Measurements from ENCODE around the gene TSEN54.
"Not testable (repeated sequence)": the region's sequence is repeated elsewhere in the genome, so short reads cannot be mapped to it uniquely, and the experiment has no call there.

Gene TSEN54

DNA sequence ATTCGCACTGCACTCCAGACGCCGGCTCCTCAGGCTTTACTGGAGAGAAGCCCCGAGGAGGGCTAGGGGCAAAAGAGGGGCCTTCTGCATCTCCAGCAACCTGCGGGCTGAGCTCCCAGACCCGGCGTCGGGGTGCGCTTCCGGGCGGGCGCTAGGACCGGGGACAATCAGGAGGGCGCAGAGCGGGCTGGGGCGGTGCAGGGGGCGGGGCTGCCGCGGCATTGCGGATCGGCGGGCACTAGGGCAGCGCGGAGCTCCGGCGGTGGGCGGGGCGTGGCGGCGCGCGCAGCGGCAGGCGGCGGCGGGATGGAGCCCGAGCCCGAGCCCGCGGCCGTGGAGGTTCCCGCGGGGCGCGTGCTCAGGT lies at the start of gene TSEN54:
Gene TSEN54, plus strand, starts transcription at position 274 of the 364 bp plus-strand sequence. Its CDS starts 33 bp downstream, at position 307.
- DNase-seq, result peak; percentile 94

DNA sequence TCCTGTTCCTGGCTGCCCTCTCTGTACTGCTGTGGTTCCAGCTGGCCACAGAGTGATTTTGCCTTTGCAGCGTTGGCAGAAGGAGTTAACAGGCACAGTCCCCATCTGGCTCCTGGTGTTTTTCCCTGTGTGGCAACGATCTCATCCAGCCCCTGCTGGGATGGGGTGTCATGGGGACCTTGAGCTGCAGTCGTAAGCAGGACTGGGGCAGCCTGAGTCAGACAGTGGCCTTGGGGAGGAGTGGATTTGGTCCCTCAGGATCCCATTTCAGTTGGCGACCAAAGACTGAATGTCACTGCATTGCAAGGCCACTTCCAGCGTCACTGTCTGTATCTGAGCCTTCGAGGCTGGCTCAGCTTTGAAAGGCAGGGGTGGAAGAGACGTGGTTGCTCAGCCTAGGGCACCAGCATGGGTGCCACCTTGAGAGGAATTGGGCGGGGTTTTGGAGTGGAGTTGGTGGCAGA lies 48.0 kb upstream of the TSEN54 start:
- DNase-seq, result no peak

DNA sequence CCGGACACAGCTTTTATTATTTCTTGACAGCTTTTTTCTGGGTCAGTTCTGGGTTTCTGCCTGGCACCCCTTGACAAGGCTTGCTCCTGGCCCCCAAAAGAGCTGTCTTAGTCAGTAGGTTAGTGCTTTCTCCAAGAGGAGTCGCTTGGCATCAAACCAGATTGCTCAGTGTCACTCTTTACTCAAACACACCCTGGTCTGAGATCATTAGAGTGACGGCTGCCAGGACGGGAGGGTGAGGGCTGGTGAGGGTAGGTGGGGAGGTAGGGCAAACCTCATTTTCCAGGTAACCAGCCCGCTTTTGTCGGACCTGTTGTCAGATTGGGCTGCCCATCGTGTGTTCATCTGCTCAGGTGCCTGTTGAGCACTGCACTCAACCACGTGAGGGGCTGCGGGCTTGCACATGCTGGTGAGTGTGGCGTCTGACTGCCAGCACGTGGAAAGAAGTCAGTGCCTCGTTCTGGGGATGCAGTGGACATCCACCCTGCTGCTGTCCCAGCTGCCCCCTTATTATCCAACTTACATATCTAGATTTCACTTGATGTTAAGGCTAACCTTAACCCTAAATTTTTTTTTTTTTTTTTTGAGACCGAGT lies 47.5 kb upstream of the TSEN54 start:
- DNase-seq, result no peak

DNA sequence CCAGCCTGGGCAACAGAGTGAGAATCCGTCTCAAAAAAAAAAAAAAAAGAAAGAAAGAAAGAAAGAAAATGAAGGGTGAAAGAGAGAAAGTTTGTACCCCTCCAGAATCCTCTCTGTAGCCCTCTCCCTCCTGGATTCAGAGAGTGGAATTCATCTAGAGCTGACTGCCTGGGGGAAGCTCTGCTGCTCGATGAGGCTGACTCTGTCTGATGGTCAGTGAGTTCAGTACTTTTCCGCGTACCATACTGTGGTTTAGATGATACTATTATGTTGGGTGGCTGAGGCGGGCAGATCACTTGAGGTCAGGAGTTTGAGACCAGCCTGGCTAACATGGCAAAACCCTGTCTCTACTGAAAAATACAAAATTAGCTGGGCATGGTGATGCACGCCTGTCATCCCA lies 45.1 kb upstream of the TSEN54 start:
- DNase-seq, result no peak

DNA sequence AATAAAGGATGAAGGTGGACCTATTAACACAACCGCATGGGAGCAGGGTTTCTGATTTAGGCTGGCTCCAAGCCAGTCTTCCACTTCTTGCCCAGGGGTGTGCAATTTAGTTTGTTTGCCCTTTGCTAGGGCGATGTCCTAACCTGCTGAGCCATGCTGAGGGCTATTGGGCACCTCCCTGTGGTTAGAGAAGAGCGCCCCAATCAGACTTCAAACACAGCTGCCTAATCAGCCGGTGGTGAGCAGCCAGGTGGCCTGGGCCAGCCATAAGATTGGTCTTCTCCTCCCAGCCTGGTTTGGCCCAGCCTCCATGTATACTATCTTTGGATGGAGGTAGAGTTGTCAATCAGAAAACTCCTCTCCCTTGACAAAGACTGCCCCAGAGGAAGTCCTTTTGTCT lies 44.2 kb upstream of the TSEN54 start:
- no peak for DNase-seq

DNA sequence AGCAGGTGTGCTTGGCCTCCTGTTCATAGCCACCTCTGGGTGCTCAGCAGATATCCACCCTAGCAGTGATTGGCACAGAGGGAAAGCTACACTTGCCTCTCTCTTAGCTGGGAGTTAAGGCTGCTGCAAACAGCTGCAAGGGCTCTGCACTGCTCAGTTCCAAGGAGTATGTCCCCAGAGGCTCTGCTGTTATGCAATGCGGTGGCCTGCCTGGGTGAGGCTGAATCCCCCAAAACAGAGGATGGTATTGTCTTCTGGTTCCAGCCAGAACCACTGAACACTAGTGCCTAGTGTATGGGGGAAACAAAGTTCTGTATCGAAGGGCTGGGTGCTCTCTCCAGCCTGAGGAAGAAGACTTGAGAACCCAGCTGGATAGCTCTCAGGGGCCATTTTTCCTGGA lies 43.1 kb upstream of the TSEN54 start:
- no peak for DNase-seq

DNA sequence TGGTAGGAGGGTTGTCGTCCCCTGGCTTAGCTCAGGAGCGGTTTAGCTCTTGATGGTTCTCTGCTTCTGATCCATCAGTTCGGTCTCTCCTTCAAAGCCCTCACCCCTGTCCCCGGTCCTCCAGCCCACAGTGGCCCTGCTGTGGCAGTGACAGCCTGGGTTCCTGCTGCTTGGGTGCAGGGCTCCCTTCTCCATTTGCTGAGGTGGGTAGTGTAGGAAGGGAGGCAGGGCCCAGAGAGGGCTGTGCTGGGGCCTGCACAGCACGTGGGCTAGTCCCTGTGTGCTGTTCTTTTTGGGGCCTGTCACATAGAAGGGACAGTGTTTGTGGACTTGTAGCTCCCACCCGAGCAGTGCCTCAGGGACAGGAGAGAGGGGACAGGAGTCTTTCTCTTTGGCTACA lies 41.6 kb upstream of the TSEN54 start:
- no peak for DNase-seq

DNA sequence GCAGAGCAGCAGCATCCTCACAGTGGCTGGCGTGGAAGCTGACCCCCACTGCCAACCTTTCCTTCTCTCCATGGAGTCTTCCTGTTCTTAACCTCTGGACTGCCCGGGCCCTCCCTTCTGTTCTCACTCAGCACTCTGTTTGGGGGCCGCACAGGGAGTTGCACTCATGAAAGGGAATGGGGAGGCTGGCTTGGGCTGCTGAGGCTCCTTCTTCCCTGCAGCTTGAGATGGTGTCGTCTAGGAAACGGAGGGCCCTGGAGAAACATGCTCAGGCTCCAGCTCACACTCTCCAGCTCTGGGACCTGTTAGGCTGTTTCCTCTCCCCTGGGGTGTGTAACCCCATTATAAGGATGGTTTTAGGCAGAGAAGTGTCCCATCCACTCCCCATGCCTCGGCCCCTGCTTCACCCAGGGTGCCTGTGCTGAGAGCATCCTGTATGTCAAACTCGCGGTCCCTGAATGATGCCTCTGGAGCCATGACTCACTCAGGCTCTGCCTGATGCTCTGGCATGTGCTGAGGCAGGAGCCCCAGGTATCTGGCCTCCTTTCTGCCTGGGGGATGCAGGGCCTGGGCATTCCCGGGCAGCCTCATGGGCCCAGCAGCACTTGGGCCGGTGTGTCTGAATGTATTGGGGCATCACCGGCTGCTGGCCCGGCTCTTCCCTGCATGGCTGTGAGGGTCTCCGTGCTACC lies 41.0 kb upstream of the TSEN54 start:
- no peak for DNase-seq

DNA sequence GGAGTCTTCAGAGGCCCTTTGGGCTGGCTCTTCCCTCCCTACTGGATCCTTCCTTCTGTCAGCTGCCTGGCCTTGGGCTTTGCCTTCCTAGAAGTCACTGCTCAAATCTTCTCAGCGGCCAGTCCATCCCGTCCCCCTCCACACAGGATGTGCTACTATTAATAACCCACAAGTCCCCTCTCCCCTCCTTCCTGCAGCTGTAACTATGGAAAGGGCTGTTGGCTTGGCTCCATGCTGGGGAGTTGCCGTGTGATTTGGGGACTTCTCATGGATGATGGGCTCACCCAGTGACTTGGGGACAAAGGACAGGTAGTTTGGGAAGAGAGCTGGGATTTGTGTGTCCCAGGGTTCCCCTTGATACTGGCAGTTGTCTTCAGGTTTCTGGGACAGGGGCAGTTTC lies 40.5 kb upstream of the TSEN54 start:
- no peak for DNase-seq

DNA sequence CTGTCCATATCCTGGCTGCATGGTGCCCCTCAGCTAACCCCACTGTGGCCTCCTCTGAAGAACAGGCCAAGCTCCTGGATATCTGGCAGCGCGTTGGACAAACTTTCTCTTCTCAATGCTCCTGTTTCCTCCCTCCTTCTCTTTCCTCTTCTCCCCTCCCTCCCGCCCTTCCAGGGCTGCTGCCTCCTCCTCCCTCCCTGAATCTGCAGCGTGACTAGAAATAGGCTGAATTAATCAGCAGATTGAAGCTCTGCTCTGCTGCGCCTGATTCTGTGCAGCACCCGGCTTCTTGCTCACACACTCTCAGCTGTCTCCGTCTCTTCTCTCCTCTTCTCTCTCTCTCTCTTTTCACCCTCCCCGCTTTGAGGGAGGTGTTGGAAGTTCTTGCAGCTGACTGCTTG lies 40.1 kb upstream of the TSEN54 start:
- DNase-seq, result no peak

DNA sequence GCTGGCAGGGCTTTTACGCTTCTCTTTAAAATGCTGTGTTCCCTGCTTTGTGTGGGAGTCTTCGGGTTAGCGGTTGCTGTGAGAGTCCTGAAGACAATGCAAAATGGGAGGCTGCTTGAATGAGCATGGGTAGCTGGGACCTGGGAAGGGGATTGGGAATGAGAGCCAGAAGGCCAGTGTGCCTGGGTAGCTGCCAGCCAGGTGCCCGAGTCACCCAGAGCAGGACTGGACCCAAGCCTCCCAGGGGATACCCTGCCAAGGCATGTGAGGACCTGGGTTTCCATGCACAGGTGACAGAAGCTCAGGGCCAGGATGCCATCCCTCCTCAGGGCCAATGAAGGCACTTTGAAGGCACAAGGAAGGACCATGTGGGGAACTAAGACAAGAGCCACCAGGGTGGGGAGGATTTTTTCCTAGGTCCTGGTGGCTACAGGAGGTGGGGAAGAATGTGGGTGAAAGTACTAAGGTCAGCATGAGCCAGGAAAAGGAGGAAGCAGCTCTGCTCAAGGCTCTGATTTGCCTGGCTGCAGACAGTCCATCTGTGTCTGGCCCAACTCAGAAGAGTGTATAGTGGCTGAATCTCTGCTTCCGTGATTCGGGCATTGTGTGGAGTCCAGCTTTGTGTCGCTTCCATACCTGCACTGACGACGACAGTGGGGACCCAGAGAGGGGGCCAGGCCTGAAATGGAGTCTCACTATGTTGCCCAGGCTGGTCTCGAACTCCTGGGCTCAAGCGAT lies 39.4 kb upstream of the TSEN54 start:
- no peak for DNase-seq

DNA sequence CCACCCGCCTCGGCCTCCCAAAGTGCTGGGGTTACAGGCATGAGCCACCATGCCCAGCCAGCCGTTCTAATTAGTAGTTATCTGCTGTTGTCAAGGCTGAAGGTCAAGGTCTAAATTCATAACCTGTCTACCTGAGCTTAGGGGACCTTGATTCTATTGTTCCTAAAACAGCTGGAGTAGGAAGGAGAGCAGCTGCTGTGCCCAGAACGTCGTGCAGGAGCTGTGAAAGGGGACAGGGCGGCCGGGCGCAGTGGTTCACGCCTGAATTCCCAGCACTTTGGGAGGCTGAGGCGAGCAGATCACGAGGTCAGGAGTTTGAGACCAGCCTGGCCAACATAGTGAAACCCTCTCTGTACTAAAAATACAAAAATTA lies 38.9 kb upstream of the TSEN54 start:
- DNase-seq, result not testable (repeated sequence)

DNA sequence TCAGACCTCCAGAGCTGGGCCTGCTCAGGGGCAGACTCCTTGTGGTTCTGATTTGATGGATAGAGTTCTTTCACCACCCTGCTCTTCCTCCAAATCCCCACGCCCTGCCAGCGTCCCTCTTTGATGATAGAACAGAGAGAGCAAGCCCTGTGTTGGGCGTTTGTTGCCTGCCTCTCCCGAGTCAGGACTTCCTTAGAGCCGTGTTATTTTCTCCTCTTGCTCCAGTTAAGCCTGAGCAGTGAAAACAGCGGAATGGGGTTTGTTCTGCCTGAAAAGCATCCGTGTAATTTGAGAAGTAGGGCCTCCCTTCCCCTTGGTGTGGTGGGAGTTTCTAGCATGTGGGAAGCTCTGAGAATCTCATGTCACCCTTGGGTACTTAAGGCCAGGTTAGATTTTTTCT lies 37.8 kb upstream of the TSEN54 start:
- DNase-seq, result no peak

DNA sequence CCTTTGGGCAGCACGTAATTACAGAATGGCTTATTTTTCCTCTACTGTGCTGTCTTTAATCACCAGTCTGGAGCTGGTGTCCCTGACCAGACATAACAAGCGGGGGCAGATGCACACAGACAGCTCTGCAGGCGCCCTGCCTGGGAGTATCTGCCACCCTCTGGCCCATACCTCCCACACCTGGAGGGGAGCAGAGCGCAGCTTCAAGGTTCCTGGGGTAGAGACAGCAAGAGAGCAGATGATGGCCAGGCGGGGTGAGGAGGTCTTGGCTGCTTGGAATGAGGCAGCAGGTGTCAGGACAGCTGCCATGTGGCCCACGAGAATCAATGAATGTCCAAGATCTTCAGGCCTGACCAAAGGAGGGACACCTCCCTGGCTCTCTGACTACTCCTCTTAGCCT lies 36.0 kb upstream of the TSEN54 start:
- no peak for DNase-seq

DNA sequence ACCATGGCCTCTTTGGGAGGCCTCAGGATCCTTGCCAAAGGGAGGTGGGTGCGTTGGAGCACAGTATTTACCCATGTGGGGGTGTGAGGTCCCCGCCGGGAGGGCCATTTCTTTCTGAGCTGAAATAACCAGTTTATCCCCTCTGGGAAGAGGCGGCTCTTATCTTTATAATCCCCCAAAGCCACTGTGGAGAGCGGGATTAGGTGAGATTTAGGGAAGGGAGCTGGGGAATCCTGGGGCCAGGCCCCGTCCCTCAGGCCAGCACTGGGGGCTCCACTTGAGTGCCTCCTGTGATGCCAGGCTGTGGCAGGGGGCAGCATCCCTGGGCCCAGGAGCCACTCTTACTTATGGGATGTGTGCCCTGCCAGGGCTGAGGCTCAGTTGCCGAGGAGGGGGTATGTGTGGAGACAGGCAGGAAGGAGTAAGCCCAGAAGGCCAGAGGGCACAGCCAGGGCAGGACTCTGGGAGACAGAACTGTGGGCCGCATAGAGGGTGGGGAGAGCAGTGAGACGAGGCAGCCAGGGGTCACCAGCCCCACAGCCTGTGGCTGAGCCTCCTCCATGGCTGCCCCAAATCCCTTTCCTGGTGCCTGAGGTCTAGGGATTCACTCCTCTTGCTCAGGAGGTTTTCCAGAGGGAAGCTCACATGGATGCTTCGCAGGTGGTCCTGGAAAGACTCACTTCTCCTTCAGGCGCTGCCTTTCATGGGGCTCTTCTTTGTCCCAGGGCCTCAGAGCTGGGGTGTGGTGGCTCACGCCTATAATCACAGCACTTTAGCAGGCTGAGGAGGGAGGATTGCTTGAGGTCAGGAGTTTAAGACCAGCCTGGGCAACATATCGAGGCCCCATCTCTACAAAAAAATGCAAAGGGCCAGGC lies 34.9 kb upstream of the TSEN54 start:
- no peak for DNase-seq

DNA sequence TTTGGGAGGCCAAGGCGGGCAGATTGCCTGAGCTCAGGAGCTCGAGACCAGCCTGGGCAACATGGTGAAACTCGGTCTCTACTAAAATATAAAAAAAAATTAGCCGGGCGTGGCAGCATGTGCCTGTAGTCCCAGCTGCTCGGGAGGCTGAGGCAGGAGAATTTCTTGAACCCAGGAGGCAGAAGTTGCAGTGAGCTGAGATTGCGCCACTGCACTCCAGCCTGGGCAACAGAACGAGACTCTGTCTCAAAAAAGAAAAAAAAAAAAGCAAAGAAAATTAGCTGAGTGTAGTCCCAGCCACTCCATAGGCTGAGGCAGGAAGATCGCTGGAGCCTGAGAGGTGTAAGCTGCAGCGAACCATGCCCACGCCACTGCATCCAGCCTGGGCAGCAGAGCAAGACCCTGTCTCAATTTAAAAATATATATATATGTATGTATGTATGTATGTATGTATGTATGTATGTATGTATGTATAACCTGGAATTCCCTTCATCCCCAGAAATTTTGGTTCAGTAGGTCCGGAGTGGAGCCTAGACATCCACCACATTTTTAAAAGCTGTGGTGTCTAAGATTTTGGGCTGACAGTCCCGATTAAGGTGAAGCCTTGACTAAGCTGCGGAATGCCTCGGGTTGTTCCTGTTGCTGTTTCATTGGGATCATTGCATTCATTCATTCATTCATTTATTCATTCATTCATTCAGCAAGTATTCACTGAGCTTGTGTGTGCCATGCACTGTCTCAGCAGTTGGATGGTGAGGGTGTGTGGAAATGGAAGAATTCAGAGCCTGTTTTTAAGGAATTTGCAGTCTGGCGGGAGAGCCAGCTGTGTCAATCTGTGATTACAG lies 34.0 kb upstream of the TSEN54 start:
- DNase-seq, result no peak

DNA sequence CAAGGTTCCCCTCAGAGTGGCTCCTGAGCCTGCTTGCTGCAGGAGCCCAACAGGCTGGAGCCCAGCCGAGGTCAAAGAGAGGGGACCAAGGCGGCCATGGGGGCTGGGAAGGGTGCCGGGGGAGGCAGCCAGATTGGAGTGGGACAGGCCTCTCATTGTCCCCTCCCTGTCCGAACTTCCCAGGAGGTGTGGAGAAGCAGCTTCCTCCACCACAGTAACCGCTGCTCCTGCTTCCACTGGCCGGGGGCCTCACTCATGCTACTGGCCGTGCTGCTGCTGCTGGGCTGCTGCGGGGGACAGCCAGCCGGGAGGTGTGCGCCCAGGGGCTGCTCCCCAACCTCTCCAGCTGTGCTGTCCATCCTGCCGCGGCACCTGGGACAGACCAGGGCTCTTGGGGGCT lies 30.6 kb upstream of the TSEN54 start:
- DNase-seq, result no peak

DNA sequence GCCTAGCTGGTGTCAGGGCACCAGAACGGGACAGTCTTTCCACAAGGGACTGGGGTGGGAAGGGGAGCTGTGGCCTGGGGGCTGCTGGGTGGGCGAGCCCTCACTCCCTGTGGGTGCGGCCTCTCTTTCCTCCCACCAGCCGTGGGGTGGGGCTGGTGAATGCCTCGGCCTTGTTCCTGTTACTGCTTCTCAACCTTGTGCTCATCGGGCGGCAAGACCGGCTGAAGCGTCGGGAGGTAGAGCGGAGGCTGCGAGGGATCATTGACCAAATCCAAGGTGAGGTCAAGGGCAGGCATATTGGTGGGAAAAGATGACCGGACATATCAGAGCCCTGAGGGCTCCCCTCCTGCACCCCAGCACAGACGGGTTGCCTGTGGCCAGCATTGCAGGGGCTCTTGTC lies 30.2 kb upstream of the TSEN54 start:
- no peak for DNase-seq

DNA sequence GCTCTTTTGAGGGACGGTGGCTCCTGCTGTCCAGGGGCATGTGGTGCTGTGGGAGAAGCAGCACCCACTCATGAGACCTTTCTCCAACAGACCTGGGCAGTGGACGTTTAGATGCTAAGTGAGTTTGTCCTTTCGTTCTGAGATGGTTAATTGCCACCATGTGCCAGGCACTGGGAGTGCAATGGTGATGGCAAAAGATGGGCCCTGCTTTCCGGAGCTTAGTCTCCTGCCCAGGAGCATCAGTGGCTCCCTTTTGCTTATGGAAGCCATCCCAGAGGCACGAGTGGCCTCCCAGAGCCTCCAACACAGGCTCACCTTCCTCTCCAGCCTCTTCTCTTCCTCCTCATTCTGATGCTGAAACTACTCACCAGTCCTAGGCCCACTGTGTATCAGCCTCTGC lies 29.4 kb upstream of the TSEN54 start:
- no peak for DNase-seq

DNA sequence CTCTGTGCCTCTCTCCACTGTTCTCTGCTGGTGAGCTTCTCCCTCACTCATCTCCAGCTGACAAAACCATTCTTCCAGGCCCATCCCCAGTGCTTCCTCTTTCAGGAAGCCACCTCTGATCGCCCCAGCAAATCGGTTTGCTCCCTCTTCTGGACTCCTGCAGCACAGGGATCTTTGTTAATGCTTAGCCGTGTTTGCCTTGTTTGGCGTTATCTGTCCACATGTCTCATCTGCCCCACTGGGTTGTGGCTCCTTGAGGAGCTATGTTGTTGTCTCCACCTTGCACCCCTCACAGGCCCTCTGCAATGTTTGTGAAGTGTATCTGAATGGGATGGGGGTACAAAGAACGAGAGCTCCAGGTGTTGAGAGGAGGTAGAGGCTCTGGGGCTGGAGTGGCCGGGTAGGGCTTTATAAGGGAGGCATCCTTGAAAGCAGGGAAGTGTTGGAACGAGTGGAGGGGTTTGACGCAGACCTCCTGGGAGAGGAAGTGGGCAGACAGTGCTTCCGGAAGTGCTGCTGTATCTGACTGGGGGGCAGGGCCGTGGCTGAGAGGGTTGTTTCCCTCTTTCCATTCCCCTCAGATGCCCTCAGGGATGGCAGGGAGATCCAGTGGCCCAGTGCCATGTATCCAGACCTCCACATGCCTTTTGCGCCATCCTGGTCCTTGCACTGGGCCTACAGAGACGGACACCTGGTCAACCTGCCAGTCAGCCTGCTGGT lies 28.8 kb upstream of the TSEN54 start:
- DNase-seq, result peak in 1 of 2 experiments; percentile 9

DNA sequence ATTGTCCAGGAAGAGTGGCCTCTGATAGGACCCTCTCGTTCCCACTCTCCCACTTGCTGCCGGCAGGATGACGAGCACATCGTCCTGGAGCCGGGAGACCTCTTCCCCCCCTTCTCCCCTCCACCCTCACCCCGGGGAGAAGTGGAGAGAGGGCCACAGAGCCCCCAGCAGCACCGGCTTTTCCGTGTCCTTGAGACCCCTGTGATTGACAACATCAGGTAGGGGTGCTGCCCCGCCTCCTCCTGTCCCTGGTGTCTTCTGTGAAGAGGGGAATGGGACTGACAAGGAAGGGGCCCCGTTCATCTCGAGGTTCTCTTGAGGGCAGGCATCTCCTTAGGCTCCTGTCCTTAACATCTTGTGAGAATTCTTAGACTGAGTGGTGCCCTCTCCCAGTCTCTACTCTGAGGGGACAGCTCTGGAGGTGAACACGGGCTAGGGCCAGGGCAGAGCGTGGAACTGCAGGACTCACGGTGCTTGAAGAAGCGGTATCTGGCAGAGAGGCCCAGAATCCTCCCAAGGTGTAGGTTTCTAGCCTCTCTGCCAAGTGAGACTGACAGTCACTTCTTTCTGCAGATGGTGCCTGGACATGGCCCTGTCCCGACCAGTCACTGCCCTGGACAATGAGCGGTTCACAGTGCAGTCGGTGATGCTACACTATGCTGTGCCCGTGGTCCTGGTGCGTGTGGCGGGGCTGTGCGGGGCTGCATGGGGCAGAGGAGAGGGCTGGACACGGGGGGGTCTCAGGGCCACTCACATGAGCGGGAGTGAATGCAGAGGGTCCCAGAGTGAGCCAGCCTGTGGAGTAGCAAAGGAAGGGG lies 27.4 kb upstream of the TSEN54 start:
- no peak for DNase-seq
